Measurements from ENCODE around the gene VIM. TPM values are rescaled to one million over a fixed set of nuclear protein-coding genes. Genes with fewer than 3 reads are reported as not detected.

Gene VIM
- total and polyA plus RNA-seq, 5 donors: 724 to 952 (median 781) TPM

GRCh38 chr10:17209881-17210280 is 18.2 kb upstream of the VIM start:
- H3K27ac ChIP-seq (ENCODE audit: low read length): no peak overlapping the region
- H3K4me3 ChIP-seq (ENCODE audit: low read length): no peak overlapping the region
- H3K9me3 ChIP-seq (ENCODE audit: control insufficient read depth, low read length): no peaks in the 10 kb centered on the region
- no peak for DNase-seq
- intact Hi-C loops (cut with DNase I): no loop called here
- 69% methylated on average over 2 of the region's 2 CpGs for WGBS
- no peaks in the 10 kb centered on the region for H3K27me3 ChIP-seq (ENCODE audit: control insufficient read depth, insufficient read depth)
- no peaks in the 10 kb centered on the region for H3K4me1 ChIP-seq (ENCODE audit: control insufficient read depth, insufficient read depth, low read length)
- ATAC-seq: no peak

- Histone ChIP-seq H3K4me3 (ENCODE audit: low read length) (no peak overlapping the region), H3K4me1 (ENCODE audit: control insufficient read depth, insufficient read depth, low read length) (no peaks in the 10 kb centered on the region), H3K27ac (ENCODE audit: low read length) (no peak overlapping the region), H3K9me3 (ENCODE audit: control insufficient read depth, low read length) (no peaks in the 10 kb centered on the region), H3K27me3 (ENCODE audit: control insufficient read depth, insufficient read depth) (no peaks in the 10 kb centered on the region)
- no peak for ATAC-seq
- intact Hi-C loops (cut with DNase I): no loop called here
- 52% methylated on average over 3 of the region's 3 CpGs for WGBS
- no peak for DNase-seq
Measured at GRCh38 chr10:17210361-17210760, 17.7 kb upstream of the VIM start.

- ATAC-seq (peak in 1 of 2 donors; percentile 38), DNase-seq (no peak)
- no peaks in the 10 kb centered on the region for H3K9me3 ChIP-seq (ENCODE audit: control insufficient read depth, low read length)
- intact Hi-C loops (cut with DNase I): no loop called here
- no peak overlapping the region for H3K4me3 ChIP-seq (ENCODE audit: low read length)
- H3K27me3 ChIP-seq (ENCODE audit: control insufficient read depth, insufficient read depth): no peaks in the 10 kb centered on the region
- no peaks in the 10 kb centered on the region for H3K4me1 ChIP-seq (ENCODE audit: control insufficient read depth, insufficient read depth, low read length)
- H3K27ac ChIP-seq (ENCODE audit: low read length): no peak overlapping the region
Measured at GRCh38 chr10:17212802-17213221, 15.2 kb upstream of the VIM start.

- no peak for ATAC-seq
- Histone ChIP-seq H3K4me3 (ENCODE audit: low read length) (no peak overlapping the region), H3K27ac (ENCODE audit: low read length) (no peak overlapping the region)
Measured at GRCh38 chr10:17213646-17214349, 14.2 kb upstream of the VIM start.

GRCh38 chr10:17214526-17214925 is 13.5 kb upstream of the VIM start:
- Histone ChIP-seq H3K9me3 (ENCODE audit: control insufficient read depth, low read length) (no peaks in the 10 kb centered on the region), H3K4me1 (ENCODE audit: control insufficient read depth, insufficient read depth, low read length) (no peaks in the 10 kb centered on the region), H3K27ac (ENCODE audit: low read length) (no peak overlapping the region), H3K27me3 (ENCODE audit: control insufficient read depth, insufficient read depth) (no peaks in the 10 kb centered on the region), H3K4me3 (ENCODE audit: low read length) (no peak overlapping the region)
- ATAC-seq (no peak), DNase-seq (no peak)
- WGBS: 78% methylated on average over 2 of the region's 2 CpGs
- intact Hi-C loops (cut with DNase I): no loop called here

More at GRCh38 chr10:17213646-17214349, 14.2 kb upstream of the VIM start:
- H3K4me1 ChIP-seq (ENCODE audit: control insufficient read depth, insufficient read depth, low read length): no peaks in the 10 kb centered on the region
- no peaks in the 10 kb centered on the region for H3K27me3 ChIP-seq (ENCODE audit: control insufficient read depth, insufficient read depth)
- no peaks in the 10 kb centered on the region for H3K9me3 ChIP-seq (ENCODE audit: control insufficient read depth, low read length)
- DNase-seq: no peak
- WGBS: 77% methylated on average over 2 of the region's 2 CpGs
- intact Hi-C loops (cut with DNase I): no loop called here

- Histone ChIP-seq H3K4me1 (ENCODE audit: control insufficient read depth, insufficient read depth, low read length) (no peaks in the 10 kb centered on the region), H3K4me3 (ENCODE audit: low read length) (no peak overlapping the region), H3K27me3 (ENCODE audit: control insufficient read depth, insufficient read depth) (no peaks in the 10 kb centered on the region), H3K27ac (ENCODE audit: low read length) (peak overlapping the region; percentile 11), H3K9me3 (ENCODE audit: control insufficient read depth, low read length) (no peaks in the 10 kb centered on the region)
- intact Hi-C loops (cut with DNase I): no loop called here
- no peak for DNase-seq
- ATAC-seq: no peak
- WGBS: 64% methylated on average over 9 of the region's 9 CpGs
Measured at GRCh38 chr10:17214971-17215781, 12.9 kb upstream of the VIM start.

GRCh38 chr10:17215782-17216122 is 12.3 kb upstream of the VIM start:
- DNase-seq (no peak), ATAC-seq (no peak)
- Histone ChIP-seq H3K4me1 (ENCODE audit: control insufficient read depth, insufficient read depth, low read length) (no peaks in the 10 kb centered on the region), H3K27ac (ENCODE audit: low read length) (no peak overlapping the region), H3K9me3 (ENCODE audit: control insufficient read depth, low read length) (no peaks in the 10 kb centered on the region), H3K27me3 (ENCODE audit: control insufficient read depth, insufficient read depth) (no peaks in the 10 kb centered on the region), H3K4me3 (ENCODE audit: low read length) (no peak overlapping the region)
- 91% methylated on average over 2 of the region's 2 CpGs for WGBS
- intact Hi-C loops (cut with DNase I): no loop called here

- Histone ChIP-seq H3K9me3 (ENCODE audit: control insufficient read depth, low read length) (no peaks in the 10 kb centered on the region), H3K4me1 (ENCODE audit: control insufficient read depth, insufficient read depth, low read length) (no peaks in the 10 kb centered on the region), H3K27ac (ENCODE audit: low read length) (peak overlapping the region; percentile 96), H3K27me3 (ENCODE audit: control insufficient read depth, insufficient read depth) (no peaks in the 10 kb centered on the region), H3K4me3 (ENCODE audit: low read length) (no peak overlapping the region)
- intact Hi-C loops (cut with DNase I): no loop called here
- peak in 1 of 3 donors; percentile 53 for DNase-seq
- peak; percentile 92 to 98 for ATAC-seq
- WGBS: 86% methylated on average over 5 of the region's 5 CpGs
Measured at GRCh38 chr10:17216217-17216900, 11.7 kb upstream of the VIM start.

GRCh38 chr10:17216901-17217395 is 11.1 kb upstream of the VIM start:
- 83% methylated on average over 6 of the region's 6 CpGs for WGBS
- ATAC-seq (peak in 1 of 2 donors; percentile 20), DNase-seq (no peak)
- Histone ChIP-seq H3K4me3 (ENCODE audit: low read length) (no peak overlapping the region), H3K9me3 (ENCODE audit: control insufficient read depth, low read length) (no peaks in the 10 kb centered on the region), H3K27me3 (ENCODE audit: control insufficient read depth, insufficient read depth) (no peaks in the 10 kb centered on the region), H3K27ac (ENCODE audit: low read length) (peak overlapping the region; percentile 96), H3K4me1 (ENCODE audit: control insufficient read depth, insufficient read depth, low read length) (no peaks in the 10 kb centered on the region)
- intact Hi-C loops (cut with DNase I): no loop called here

- no peaks in the 10 kb centered on the region for H3K4me1 ChIP-seq (ENCODE audit: control insufficient read depth, insufficient read depth, low read length)
- intact Hi-C loops (cut with DNase I): no loop called here
- 72% methylated on average over 1 of the region's 1 CpG for WGBS
- H3K4me3 ChIP-seq (ENCODE audit: low read length): no peak overlapping the region
- no peak for DNase-seq
- no peaks in the 10 kb centered on the region for H3K9me3 ChIP-seq (ENCODE audit: control insufficient read depth, low read length)
- H3K27me3 ChIP-seq (ENCODE audit: control insufficient read depth, insufficient read depth): no peaks in the 10 kb centered on the region
- no peak for ATAC-seq
- no peak overlapping the region for H3K27ac ChIP-seq (ENCODE audit: low read length)
Measured at GRCh38 chr10:17217631-17218232, 10.3 kb upstream of the VIM start.

GRCh38 chr10:17219024-17219423 is 9.0 kb upstream of the VIM start:
- WGBS: 81% methylated on average over 2 of the region's 2 CpGs
- intact Hi-C loops (cut with DNase I): no loop called here
- no peak for DNase-seq
- Histone ChIP-seq H3K4me3 (ENCODE audit: low read length) (no peak overlapping the region), H3K27ac (ENCODE audit: low read length) (no peak overlapping the region), H3K4me1 (ENCODE audit: control insufficient read depth, insufficient read depth, low read length) (no peaks in the 10 kb centered on the region), H3K9me3 (ENCODE audit: control insufficient read depth, low read length) (no peaks in the 10 kb centered on the region), H3K27me3 (ENCODE audit: control insufficient read depth, insufficient read depth) (no peaks in the 10 kb centered on the region)
- ATAC-seq: no peak
